Gastrocnemius medialis (tissue), 4 donors: ENCODE data around the gene RTP5. TPM values are rescaled to one million over a fixed set of nuclear protein-coding genes. Genes with fewer than 3 reads are reported as not detected.

Source experiments
- ATAC-seq, 2 donors: fragments of 150-250 bp; one replicate each; pipeline ENCODE4 v1.9.1; 2016
- DNase-seq, 2 donors: peaks; one replicate each; pipeline ENCODE4 v3.0.0-alpha.2; 2019
- H3K27ac ChIP-seq, 4 donors: fragments of 200-600 bp; sonication (generic); 1 replicate in 1 of 4; 2 replicates in 3 of 4; pipeline ENCODE4 v1.5.1; 2016 to 2018; ENCODE audit warnings: mild to moderate bottlenecking in 2 of 4, moderate library complexity in 1 of 4
- H3K27me3 ChIP-seq, 3 donors: fragments of 200-600 bp; sonication (generic) in 2 of 3; 1 replicate in 1 of 3; 2 replicates in 2 of 3; pipeline versions ENCODE4 v1.5.1 to v1.6.0; 2016 to 2019; ENCODE audit warnings: mild to moderate bottlenecking in 1 of 3, moderate library complexity in 1 of 3
- H3K36me3 ChIP-seq, 2 donors: fragments of 200-600 bp; sonication (generic) in 1 of 2; one replicate each; pipeline ENCODE4 v1.5.1; 2017 to 2018
- H3K4me1 ChIP-seq, 2 donors: fragments of 200-600 bp; sonication (generic) in 1 of 2; one replicate each; pipeline ENCODE4 v1.5.1; 2016 to 2017; ENCODE audit warnings: mild to moderate bottlenecking in 2 of 2
- H3K4me3 ChIP-seq, 4 donors: fragments of 200-600 bp; sonication (generic) in 3 of 4; 1 replicate in 1 of 4; 2 replicates in 3 of 4; pipeline ENCODE4 v1.5.1; 2016 to 2019; ENCODE audit warnings: mild to moderate bottlenecking in 2 of 4
- H3K9me3 ChIP-seq, 3 donors: fragments of 200-600 bp; sonication (generic) in 2 of 3; 1 replicate in 1 of 3; 2 replicates in 2 of 3; pipeline ENCODE4 v1.5.1; 2016 to 2019
- CTCF ChIP-seq, 5 experiments: fragments of 450-650 bp in 3 of 5; fragments of 200-600 bp in 2 of 5; sonication (generic) in 2 of 5; IDR thresholded peaks in 4 of 5; conservative IDR thresholded peaks in 1 of 5; 1 replicate in 4 of 5; 2 replicates in 1 of 5; pipeline ENCODE4 v1.5.1; 2016 to 2019; ENCODE audit warnings: antibody characterized with exemption in 5 of 5, mild to moderate bottlenecking in 3 of 5, moderate library complexity in 3 of 5
- POLR2A ChIP-seq, 2 donors: fragments of 450-650 bp; IDR thresholded peaks; one replicate each; pipeline ENCODE4 v1.6.1; 2017; ENCODE audit warnings: antibody characterized with exemption in 2 of 2, mild to moderate bottlenecking in 2 of 2, moderate library complexity in 2 of 2
- in situ Hi-C, 4 donors: fragments of 200-750 bp; cut with MboI; loops; one replicate each; pipeline versions ENCODE4 v1.15.0 to v1.8.0; 2017; ENCODE audit warnings: low sequenced_read_pairs in 4 of 4
- intact Hi-C: fragments of 100-400 bp; cut with DNase I; formaldehyde crosslinking; loops from one replicate; pipeline ENCODE4 v1.15.1; 2023; ENCODE audit warnings: low total_unique reads
- total RNA-seq, 4 donors: library from RNA; depleted of rRNA; stranded (reverse); fragments of >200 nt; gene quantifications; one replicate each; pipeline versions ENCODE4 v1.1.0 to v1.2.3, GENCODE V29; 2016

RTP5 gene
- total RNA-seq, 4 donors from 2014 or later = not detected

- no peak overlapping the region for H3K27ac ChIP-seq
- peaks cover 5 to 33% (median 15%) of the 10 kb centered on the region in 3 donors for H3K27me3 ChIP-seq
- H3K9me3 ChIP-seq = no peaks in the 10 kb centered on the region
- in situ Hi-C loops (no loop called here), intact Hi-C loops (no loop called here)
- ATAC-seq = no peak
- no peak for DNase-seq
- peaks cover 7 to 12% of the 10 kb centered on the region in 2 donors for H3K4me1 ChIP-seq
- H3K4me3 ChIP-seq = peak overlapping the region in 1 of 4 donors; percentile 27
- TF ChIP-seq CTCF (IDR thresholded peaks at IDR 0.05 in 4 of 5, conservative IDR thresholded peaks at IDR 0.05 in 1 of 5) (no peak), POLR2A (IDR thresholded peaks at IDR 0.05) (no peak)
- no peaks in the 10 kb centered on the region for H3K36me3 ChIP-seq
Observed at GRCh38 chr2:241901500-241902351, 32.2 kb downstream of the RTP5 start.

GRCh38 chr2:241902357-241902991 lies 32.9 kb downstream of the RTP5 start:
- ATAC-seq = no peak
- H3K4me1 ChIP-seq = peaks cover 7 to 12% of the 10 kb centered on the region in 2 donors

GRCh38 chr2:241903121-241904010 lies 33.8 kb downstream of the RTP5 start:
- no peaks in the 10 kb centered on the region for H3K36me3 ChIP-seq
- intact Hi-C loops (no loop called here), in situ Hi-C loops (no loop called here)
- peaks cover 5 to 33% (median 15%) of the 10 kb centered on the region in 3 donors for H3K27me3 ChIP-seq
- H3K4me1 ChIP-seq = peaks cover 7 to 12% of the 10 kb centered on the region in 2 donors
- no peaks in the 10 kb centered on the region for H3K9me3 ChIP-seq
- no peak overlapping the region for H3K4me3 ChIP-seq
- ATAC-seq (no peak), DNase-seq (no peak)
- no peak overlapping the region for H3K27ac ChIP-seq
- TF ChIP-seq CTCF (IDR thresholded peaks at IDR 0.05 in 4 of 5, conservative IDR thresholded peaks at IDR 0.05 in 1 of 5) (no peak), POLR2A (IDR thresholded peaks at IDR 0.05) (no peak)

More at GRCh38 chr2:241902357-241902991, 32.9 kb downstream of the RTP5 start:
- Histone ChIP-seq H3K27ac (no peak overlapping the region), H3K9me3 (no peaks in the 10 kb centered on the region), H3K36me3 (no peaks in the 10 kb centered on the region), H3K27me3 (peaks cover 5 to 33% (median 15%) of the 10 kb centered on the region in 3 donors), H3K4me3 (peak overlapping the region in 1 of 4 donors; percentile 27)
- TF ChIP-seq POLR2A (IDR thresholded peaks at IDR 0.05) = no peak
- no peak for TF ChIP-seq CTCF (IDR thresholded peaks at IDR 0.05 in 4 of 5, conservative IDR thresholded peaks at IDR 0.05 in 1 of 5)
- intact Hi-C loops = no loop called here
- in situ Hi-C loops = no loop called here
- DNase-seq = no peak

GRCh38 chr2:241904011-241904718 lies 34.6 kb downstream of the RTP5 start:
- Histone ChIP-seq H3K9me3 (no peaks in the 10 kb centered on the region), H3K4me1 (peaks cover 7 to 9% of the 10 kb centered on the region in 2 donors), H3K36me3 (no peaks in the 10 kb centered on the region), H3K27ac (no peak overlapping the region), H3K27me3 (peaks cover 3 to 25% (median 13%) of the 10 kb centered on the region in 3 donors), H3K4me3 (no peak overlapping the region)
- intact Hi-C loops (no loop called here), in situ Hi-C loops (no loop called here)
- DNase-seq (no peak), ATAC-seq (no peak)
- TF ChIP-seq POLR2A (IDR thresholded peaks at IDR 0.05) = no peak
- TF ChIP-seq CTCF (IDR thresholded peaks at IDR 0.05 in 4 of 5, conservative IDR thresholded peaks at IDR 0.05 in 1 of 5) = no peak
